Measurements from ENCODE around the gene ICAM1. TPM values are rescaled to one million over a fixed set of nuclear protein-coding genes. Genes with fewer than 3 reads are reported as not detected.

Gene ICAM1
- total and polyA plus RNA-seq, 2 of the 13 experiments (the other 11 are each of a cell fraction or from before 2014, with no cell fraction given), result 37.9 to 98.4 TPM

GRCh38 chr19:10292206-10292788, 21.4 kb downstream of the ICAM1 start (continued):
- TF ChIP-seq ZNF672 (CRISPR knock-in tag; IDR thresholded peaks at IDR 0.05), result 0 out of 2 replicates have a peak, but pooled peaks have one; percentile 6
- 0 out of 2 replicates have a peak, but pooled peaks have one; percentile 6 for TF ChIP-seq BCL6 (CRISPR knock-in tag; IDR thresholded peaks at IDR 0.05)
- TF ChIP-seq MAFG (CRISPR knock-in tag; IDR thresholded peaks at IDR 0.05), result no peak
- TF ChIP-seq NR1H2 (CRISPR knock-in tag; IDR thresholded peaks at IDR 0.05; ENCODE audit: borderline replicate concordance, low read depth), result no peak
- TF ChIP-seq KIAA2018 (CRISPR knock-in tag; IDR thresholded peaks at IDR 0.05; ENCODE audit: borderline replicate concordance), result no peak
- TF ChIP-seq ATF4 (CRISPR knock-in tag; IDR thresholded peaks at IDR 0.05), result 0 out of 4 replicates have a peak, but pooled peaks of 1 of the 2 experiments have one; percentile 26
- TF ChIP-seq PATZ1 (CRISPR knock-in tag; IDR thresholded peaks at IDR 0.05), result 0 out of 2 replicates have a peak, but pooled peaks have one; percentile 12
- TF ChIP-seq ZFP91 (CRISPR knock-in tag; IDR thresholded peaks at IDR 0.05; ENCODE audit: borderline replicate concordance), result peak; percentile 31; the same call in 1 of the 2 replicates
- TF ChIP-seq SKIL (CRISPR knock-in tag; IDR thresholded peaks at IDR 0.05; ENCODE audit: borderline replicate concordance), result no peak
- 0 out of 2 replicates have a peak, but pooled peaks have one; percentile 26 for TF ChIP-seq ZNF589 (CRISPR knock-in tag; conservative IDR thresholded peaks at IDR 0.05)
- no peak for TF ChIP-seq SMAD9 (CRISPR knock-in tag; IDR thresholded peaks at IDR 0.05)
- 0 out of 2 replicates have a peak, but pooled peaks have one; percentile 44 for TF ChIP-seq ZNF317 (CRISPR knock-in tag; IDR thresholded peaks at IDR 0.05)
- TF ChIP-seq KLF13 (CRISPR knock-in tag; IDR thresholded peaks at IDR 0.05), result no peak

Measured in HepG2 (cell line).